ENCODE data around the gene SMIM29. TPM values are rescaled to one million over a fixed set of nuclear protein-coding genes. Genes with fewer than 3 reads are reported as not detected.

SMIM29 gene
- total RNA-seq, 3 donors from 2014 or later (not counting 1 experiment from before 2014, with no cell fraction given), result 30.8 to 48.0 (median 39.7) TPM

GRCh38 chr6:34237316-34237721 is 11.5 kb downstream of the SMIM29 start:
- intact Hi-C loops (cut with micrococcal nuclease), result loop anchor here (5.0 kb wide), 1 partner anchor 155 kb away; the partner anchor contains the start of gene NUDT3
- H3K9me3 ChIP-seq (ENCODE audit: control insufficient read depth, insufficient read depth, low read length), result no peaks in the 10 kb centered on the region
- Mint-ChIP-seq H3K27me3 (ENCODE audit: low read depth in 2 of 2) (no peaks in the 10 kb centered on the region), H3K27ac (peak overlapping the region; percentile 96 to 97), H3K4me3 (no peak overlapping the region), H3K4me1 (peaks cover 20 to 21% of the 10 kb centered on the region in 2 donors), H3K36me3 (no peaks in the 10 kb centered on the region), H3K9me3 (no peaks in the 10 kb centered on the region)
- WGBS (ENCODE audit: insufficient coverage), result under 1% methylated on average over 78 of the region's 78 CpGs
- peaks cover 17% of the 10 kb centered on the region for H3K36me3 ChIP-seq (ENCODE audit: control insufficient read depth, insufficient read depth, low read length)
- H3K27me3 ChIP-seq (ENCODE audit: control insufficient read depth, insufficient read depth, low read length), result no peaks in the 10 kb centered on the region
- DNase-seq (peak in 1 of 2 donors; percentile 67), ATAC-seq (peak in 1 of 3 donors; percentile 0)
- peak overlapping the region; percentile 85 for H3K27ac ChIP-seq (ENCODE audit: low read length)
- H3K4me1 ChIP-seq (ENCODE audit: control insufficient read depth, insufficient read depth, low read length), result peaks cover 23% of the 10 kb centered on the region
- no peak for TF ChIP-seq CTCF (IDR thresholded peaks at IDR 0.05)
- H3K4me3 ChIP-seq (ENCODE audit: low read length), result peak overlapping the region; percentile 77

DNA sequence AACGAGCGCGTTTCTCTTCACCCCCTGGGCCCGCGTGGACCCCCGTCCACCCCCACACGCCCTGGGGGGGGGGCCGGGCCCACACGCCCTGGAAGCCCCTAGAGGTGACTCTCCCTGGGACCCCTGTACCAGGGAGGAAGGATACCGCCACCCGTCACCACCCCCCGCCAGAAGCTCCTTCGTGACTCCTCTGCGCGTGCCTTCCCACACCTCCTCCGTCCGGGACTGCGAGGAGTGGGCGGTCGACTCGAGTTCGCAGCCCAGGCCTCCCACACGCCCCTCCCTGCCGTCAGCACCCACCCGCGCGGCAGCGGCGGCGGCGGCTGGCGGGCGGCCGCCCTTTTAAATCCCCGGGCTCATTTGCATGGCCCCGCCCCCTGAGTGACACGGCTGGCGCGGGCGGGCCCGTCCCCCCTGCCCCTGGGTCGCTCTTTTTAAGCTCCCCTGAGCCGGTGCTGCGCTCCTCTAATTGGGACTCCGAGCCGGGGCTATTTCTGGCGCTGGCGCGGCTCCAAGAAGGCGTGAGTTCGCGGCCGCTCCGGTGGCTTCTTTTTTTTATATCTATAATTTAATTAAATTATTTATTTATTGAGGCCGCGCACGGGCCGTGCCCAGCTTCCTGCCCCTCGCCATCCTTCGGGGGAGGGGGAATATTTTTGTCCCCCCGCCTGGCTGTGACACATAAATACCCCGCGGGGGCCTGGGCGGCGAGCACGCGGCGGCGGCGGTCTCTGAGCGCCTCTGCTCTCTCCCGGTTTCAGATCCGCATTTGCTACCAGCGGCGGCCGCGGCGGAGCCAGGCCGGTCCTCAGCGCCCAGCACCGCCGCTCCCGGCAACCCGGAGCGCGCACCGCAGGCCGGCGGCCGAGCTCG is 12.1 kb downstream of the SMIM29 start, which contains the start of gene HMGA1:
HMGA1 (plus strand) TSS at position 431 of the 873 bp plus-strand sequence. CDS start 3,908 bp downstream, outside the sequence.
- no peak for TF ChIP-seq CTCF (IDR thresholded peaks at IDR 0.05)
- H3K27me3 ChIP-seq (ENCODE audit: control insufficient read depth, insufficient read depth, low read length), result no peaks in the 10 kb centered on the region
- H3K4me3 Mint-ChIP-seq, result peak within 1 kb of the TSS; percentile 91
- WGBS (ENCODE audit: insufficient coverage), result under 1% methylated on average over 83 of the region's 91 CpGs
- no peaks in the 10 kb centered on the region for H3K27me3 Mint-ChIP-seq (ENCODE audit: low read depth in 2 of 2)
- H3K36me3 Mint-ChIP-seq, result no peaks in the 10 kb centered on the region
- no peaks in the 10 kb centered on the region for H3K9me3 Mint-ChIP-seq
- H3K36me3 ChIP-seq (ENCODE audit: control insufficient read depth, insufficient read depth, low read length), result peaks cover 10% of the 10 kb centered on the region
- intact Hi-C loops (cut with micrococcal nuclease), result loop anchor here (1.0 to 5.0 kb wide), 3 partner anchors 12 to 156 kb away; partner anchors contain the start of genes NUDT3 and SMIM29
- H3K27ac Mint-ChIP-seq, result peak within 1 kb of the TSS; percentile 96 to 97
- H3K4me1 Mint-ChIP-seq, result peaks cover 20 to 21% of the 10 kb centered on the region in 2 donors
- DNase-seq, result peak; percentile 89 to 95
- H3K9me3 ChIP-seq (ENCODE audit: control insufficient read depth, insufficient read depth, low read length), result no peaks in the 10 kb centered on the region
- peak; percentile 66 to 85 (median 77) for ATAC-seq
- peak within 1 kb of the TSS; percentile 77 for H3K4me3 ChIP-seq (ENCODE audit: low read length)
- H3K4me1 ChIP-seq (ENCODE audit: control insufficient read depth, insufficient read depth, low read length), result peaks cover 23% of the 10 kb centered on the region
- peak within 1 kb of the TSS; percentile 99 for H3K27ac ChIP-seq (ENCODE audit: low read length)

GRCh38 chr6:34236131-34236442 is 12.7 kb downstream of the SMIM29 start:
- intact Hi-C loops (cut with micrococcal nuclease), result loop anchor here (1.0 to 5.0 kb wide), 3 partner anchors 12 to 156 kb away; partner anchors contain the start of genes NUDT3 and SMIM29
- H3K27me3 Mint-ChIP-seq (ENCODE audit: low read depth in 2 of 2), result no peaks in the 10 kb centered on the region
- no peaks in the 10 kb centered on the region for H3K9me3 ChIP-seq (ENCODE audit: control insufficient read depth, insufficient read depth, low read length)
- WGBS (ENCODE audit: insufficient coverage), result 1% methylated on average over 12 of the region's 13 CpGs
- peaks cover 20 to 21% of the 10 kb centered on the region in 2 donors for H3K4me1 Mint-ChIP-seq
- peak overlapping the region; percentile 91 for H3K4me3 Mint-ChIP-seq
- TF ChIP-seq CTCF (IDR thresholded peaks at IDR 0.05), result no peak
- no peaks in the 10 kb centered on the region for H3K27me3 ChIP-seq (ENCODE audit: control insufficient read depth, insufficient read depth, low read length)
- H3K36me3 ChIP-seq (ENCODE audit: control insufficient read depth, insufficient read depth, low read length), result peaks cover 4% of the 10 kb centered on the region
- peak overlapping the region; percentile 96 to 97 for H3K27ac Mint-ChIP-seq
- DNase-seq, result peak in 1 of 2 donors; percentile 87
- H3K4me1 ChIP-seq (ENCODE audit: control insufficient read depth, insufficient read depth, low read length), result peaks cover 23% of the 10 kb centered on the region
- H3K9me3 Mint-ChIP-seq, result no peaks in the 10 kb centered on the region
- H3K36me3 Mint-ChIP-seq, result no peaks in the 10 kb centered on the region
- peak overlapping the region; percentile 99 for H3K27ac ChIP-seq (ENCODE audit: low read length)
- peak; percentile 51 to 80 (median 66) for ATAC-seq
- H3K4me3 ChIP-seq (ENCODE audit: low read length), result peak overlapping the region; percentile 60

All from natural killer cell (primary cell).